HG03045 (cell line): ENCODE results near the gene LRRC41.
"Not testable (repeated sequence)": the region's sequence is repeated elsewhere in the genome, so short reads cannot be mapped to it uniquely, and the experiment has no call there.

Experiments
- ATAC-seq: cut with Tn5 transposase; IDR thresholded peaks from one replicate; pipeline ENCODE4 v1.9.1; 2021; ENCODE audit warnings: mild to moderate bottlenecking, moderate library complexity; ENCODE audit not compliant: unreplicated experiment

The LRRC41 gene, protein sequence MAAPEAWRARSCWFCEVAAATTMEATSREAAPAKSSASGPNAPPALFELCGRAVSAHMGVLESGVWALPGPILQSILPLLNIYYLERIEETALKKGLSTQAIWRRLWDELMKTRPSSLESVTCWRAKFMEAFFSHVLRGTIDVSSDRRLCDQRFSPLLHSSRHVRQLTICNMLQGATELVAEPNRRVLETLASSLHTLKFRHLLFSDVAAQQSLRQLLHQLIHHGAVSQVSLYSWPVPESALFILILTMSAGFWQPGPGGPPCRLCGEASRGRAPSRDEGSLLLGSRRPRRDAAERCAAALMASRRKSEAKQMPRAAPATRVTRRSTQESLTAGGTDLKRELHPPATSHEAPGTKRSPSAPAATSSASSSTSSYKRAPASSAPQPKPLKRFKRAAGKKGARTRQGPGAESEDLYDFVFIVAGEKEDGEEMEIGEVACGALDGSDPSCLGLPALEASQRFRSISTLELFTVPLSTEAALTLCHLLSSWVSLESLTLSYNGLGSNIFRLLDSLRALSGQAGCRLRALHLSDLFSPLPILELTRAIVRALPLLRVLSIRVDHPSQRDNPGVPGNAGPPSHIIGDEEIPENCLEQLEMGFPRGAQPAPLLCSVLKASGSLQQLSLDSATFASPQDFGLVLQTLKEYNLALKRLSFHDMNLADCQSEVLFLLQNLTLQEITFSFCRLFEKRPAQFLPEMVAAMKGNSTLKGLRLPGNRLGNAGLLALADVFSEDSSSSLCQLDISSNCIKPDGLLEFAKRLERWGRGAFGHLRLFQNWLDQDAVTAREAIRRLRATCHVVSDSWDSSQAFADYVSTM

DNA sequence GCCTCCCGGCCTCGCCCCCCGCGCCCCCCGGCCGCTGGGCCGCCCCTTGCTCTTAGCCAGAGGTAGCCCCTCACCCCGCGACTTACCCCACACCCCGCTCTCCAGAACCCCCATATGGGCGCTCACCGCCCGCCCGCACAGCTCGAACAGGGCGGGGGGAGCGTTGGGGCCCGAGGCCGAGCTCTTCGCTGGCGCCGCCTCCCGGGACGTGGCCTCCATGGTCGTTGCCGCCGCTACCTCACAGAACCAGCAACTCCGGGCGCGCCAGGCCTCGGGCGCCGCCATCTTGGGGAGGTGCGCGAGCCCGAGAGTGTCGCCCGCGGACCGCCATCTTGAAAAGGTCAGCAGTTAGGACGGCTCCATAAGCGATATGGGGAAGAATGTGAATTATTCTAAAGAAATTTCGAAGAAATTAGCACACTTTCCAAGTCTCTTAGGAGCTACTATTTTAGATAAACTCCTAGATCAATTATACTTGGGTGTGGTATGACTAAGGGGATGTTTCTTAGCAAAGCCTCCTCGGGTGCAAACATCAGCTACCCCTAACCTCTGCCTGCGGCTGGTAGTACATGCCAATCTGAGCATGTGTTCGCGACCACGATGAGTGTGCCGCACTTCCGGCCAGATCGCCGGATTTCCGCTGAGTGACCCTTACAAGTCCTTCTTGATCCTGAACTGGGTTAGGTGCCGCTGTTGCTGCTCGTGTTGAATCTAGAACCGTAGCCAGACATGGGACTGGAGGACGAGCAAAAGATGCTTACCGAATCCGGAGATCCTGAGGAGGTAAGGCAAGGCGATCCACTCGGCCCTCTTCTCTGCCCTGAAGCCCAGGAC, at the start of gene LRRC41, which contains the start of gene UQCRH:
Gene LRRC41 (minus strand): TSS at position 579 of the 834 bp plus-strand sequence. CDS start 294 bp downstream, at position 285.
Gene UQCRH (plus strand): TSS at position 661 of the 834 bp plus-strand sequence. CDS start 69 bp downstream, at position 730.
- ATAC-seq = peak; percentile 81

DNA sequence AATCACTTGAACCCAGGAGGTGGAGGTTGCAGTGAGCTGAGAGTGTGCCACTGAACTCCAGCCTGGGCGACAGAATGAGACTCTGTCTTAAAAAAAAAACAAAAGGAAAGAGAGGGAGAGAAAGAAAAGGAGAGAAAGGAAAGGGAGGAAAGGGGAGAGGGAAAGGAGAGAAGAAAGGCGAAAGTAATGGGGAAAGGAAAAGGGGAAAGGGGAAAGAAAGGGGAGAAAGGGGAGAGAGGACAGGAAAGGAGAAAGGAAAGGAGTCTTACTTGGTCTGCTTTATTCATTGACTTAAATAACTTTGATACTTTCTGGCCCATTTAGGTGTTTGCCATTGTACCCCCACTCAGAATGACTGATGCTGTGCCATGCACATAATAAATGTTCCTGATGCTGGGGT, 48.9 kb upstream of the LRRC41 start:
- no peak for ATAC-seq

DNA sequence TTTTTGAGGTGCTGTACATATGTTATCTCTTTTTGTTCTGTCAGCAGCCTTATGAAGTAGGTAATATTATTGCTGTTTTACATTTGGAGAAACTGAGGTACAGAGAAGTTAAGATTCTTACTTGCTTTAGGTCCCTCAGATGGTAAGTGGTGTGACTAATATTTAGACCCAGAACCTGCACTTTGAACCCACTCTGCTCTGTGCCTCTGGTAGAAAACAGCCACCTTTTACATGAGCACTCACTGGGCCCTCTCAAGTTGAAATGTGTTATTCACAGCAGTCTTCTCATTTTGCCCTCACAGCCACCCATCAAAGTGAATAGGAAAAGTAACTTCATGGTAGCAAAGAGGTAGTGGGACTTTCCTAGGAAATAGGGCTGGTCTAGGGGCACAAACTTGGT, 41.9 kb upstream of the LRRC41 start:
- no peak for ATAC-seq

DNA sequence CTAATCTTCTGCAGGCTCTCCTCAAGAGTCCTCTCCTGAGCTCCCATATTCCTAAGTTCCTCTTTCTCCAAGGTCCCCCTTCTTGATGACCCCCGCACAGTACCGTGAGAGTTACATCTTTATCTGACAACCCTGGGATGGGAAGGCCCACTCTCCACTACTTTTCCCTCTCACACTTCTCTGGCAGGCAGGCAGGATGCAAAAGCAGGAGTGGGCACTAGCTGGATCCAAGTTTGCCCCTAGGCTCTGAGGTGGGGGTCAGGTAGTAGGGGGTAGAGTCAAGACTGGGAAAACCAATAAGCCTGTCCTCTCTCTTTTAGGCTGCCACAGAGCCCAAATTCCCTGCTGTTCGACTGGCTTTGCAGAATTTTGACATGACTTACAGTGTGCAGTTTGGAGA, 41.1 kb upstream of the LRRC41 start:
- ATAC-seq = no peak

DNA sequence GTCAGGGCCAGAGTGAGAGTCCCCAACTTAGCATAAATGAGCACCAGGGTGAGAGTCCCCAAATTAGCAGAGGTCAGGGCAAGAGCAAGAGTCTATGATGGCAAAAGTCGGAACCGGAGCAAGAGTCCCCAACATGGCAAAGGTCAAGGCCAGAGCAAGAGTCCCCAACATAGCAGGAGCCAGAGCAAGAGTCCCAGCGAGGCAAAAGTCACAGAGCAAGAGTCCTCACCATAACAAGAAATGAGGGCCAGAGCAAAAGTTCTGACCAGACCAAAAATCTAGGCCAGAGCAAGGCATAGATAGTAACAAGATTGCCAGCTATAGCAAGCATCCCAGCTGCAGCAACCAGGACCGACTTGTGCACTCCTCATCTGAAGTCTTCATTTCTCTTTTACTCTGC, 40.3 kb upstream of the LRRC41 start:
- ATAC-seq = no peak

DNA sequence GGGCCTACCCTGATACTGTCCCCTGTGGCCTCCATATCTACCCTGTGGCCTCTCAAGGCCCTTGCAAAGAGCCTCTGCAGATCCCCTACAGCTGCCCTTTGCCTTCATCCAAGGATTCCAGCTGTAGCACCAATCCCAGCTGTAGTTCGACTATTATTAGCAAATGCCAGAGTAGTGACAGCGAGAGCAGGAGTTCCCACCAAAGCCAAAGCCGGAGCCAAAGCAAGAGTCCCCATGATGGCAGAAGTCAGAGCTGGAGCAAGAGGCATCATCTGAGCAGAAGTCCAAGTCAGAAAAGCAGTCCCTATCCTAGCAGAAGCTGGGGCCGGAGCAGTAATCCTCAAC, 39.9 kb upstream of the LRRC41 start:
- no peak for ATAC-seq

DNA sequence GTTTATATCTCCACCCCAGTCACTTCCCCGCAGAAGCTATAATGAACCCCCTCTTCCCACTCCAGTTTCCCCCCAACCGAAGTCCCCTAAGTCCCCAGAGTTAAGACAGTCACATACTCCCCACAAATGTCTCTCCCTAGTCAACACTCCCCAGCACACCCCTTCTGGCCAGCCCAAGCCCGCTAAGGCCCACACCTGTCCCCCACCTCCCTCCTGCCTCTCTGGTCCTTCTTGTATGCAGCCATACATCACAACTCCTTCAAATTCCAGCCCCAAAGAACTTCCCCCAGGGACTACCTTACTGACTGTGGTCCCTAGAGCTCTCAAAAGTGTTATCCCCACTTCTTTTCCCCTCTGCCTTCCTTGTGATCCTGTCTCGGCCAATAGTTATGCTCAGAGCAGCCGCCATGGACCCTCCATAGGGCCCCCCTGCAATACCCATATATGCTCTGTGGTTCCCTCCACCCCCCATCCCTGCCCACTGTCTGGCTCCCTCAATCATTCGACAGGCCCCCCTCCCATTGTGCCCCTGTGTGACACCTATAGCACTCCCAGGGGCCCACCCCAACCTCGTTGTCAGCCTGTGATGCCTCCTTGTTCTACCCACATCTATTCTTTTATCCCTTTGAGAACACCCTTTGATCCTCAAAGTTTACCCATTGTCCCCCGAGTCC, 39.4 kb upstream of the LRRC41 start:
- no peak for ATAC-seq

DNA sequence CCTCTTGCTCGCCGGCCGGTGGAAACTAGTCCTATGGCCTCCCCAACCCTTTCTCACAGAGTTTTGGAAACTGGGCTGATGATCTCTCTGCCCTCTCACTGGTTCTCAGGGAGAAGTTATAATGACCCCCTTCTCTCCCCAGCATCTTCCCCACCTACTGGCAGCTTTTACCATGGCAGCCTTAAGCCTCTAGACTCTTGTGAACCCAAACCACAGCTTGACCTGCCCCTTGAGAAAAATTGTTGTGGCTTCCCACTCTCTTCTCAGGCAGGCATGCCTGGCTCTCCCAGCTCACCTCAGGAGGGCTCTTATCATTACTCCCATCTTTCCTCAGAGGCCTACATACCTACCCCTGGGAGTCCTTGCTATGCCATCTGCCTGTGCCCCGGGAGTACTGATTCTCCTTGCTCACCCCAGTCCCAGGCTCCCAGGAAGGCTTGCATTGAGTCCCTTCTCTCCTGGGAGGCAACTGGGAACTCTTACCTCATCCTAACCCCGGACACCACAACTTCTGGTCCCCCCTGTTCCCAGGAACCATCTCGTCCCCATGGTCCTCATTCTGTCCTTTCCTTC, 38.8 kb upstream of the LRRC41 start:
- ATAC-seq = no peak

DNA sequence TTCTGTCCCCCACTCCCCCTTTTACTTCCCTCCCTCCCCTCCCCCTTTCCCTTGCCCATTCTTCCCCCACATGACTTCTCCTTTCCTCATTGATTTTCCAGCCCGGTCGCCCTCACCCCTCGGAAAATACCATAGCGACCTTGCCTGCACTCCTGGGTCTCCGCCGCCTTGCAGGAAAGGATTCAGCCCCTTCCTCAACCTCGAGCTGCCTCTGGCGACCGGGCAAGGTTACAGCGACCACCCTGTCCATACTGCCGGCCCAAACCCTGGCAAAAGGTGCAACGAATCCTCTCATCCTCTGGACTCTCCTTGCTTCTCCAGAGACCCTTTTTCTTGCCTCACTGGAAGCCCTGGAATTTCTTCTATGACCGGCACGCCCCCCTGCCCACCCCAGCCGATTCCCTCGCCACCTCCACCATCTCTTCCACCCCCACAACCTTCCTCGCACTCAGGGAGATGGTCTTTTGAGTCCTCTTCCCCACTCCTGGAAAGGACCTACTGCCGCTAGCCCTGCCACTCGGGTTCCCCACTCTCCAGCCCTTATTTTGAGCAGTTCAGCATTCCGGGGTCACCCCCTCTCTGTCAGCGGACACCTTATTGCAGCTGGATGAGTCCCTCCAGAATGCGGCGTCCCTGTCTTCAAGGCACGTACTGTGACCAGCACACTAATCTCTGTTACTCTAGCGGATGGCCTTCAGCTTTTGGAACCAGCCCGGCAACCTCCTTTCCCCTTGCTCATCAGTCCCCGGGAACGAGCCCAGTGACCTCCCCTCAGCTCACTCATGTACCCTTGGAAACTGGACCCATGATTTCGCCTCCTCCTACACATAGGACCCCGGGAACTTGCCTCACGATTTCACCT, 38.0 kb upstream of the LRRC41 start:
- ATAC-seq = no peak

DNA sequence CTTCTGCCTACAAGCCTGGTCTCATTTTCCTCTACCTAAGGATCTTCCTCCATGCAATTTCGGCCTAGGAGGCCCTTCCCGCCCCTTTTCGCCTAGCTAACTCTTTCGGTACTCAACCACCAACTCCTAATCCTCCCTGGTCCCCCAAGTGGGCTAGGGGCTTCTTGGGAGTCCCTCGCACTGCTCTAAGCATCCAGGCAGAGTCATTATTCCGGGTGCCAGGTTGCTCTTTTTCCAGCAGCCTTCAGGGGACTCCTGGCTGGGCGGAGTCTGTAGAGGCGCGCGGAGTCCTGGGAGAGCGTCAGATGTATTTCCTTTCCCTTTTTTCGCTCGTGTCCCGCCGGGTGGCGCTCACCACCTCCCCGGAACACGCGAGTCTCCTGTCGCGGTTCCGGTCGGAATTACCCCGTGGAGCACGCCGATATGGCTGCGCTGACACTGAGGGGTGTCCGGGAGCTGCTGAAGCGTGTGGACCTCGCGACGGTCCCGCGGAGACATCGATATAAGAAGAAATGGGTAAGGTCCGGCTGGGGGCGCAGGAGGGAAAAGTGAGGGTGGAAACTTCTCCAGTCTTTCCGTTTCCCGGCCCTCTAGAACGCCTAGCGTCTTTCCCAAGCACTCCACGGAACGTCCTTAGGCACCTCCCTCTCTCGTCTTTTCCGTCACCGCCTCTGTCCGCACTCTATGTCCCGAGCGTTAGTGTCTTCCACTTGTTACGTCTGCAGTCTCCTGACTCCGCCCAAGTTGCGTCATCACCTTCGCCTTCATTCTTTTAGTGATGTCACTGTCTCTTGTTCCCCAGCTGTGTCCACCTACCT, 37.2 kb upstream of the LRRC41 start, which contains the start of gene NSUN4:
Gene NSUN4 (plus strand): TSS at position 404 of the 818 bp plus-strand sequence. CDS start 20 bp downstream, at position 424.
- ATAC-seq = peak; percentile 80

DNA sequence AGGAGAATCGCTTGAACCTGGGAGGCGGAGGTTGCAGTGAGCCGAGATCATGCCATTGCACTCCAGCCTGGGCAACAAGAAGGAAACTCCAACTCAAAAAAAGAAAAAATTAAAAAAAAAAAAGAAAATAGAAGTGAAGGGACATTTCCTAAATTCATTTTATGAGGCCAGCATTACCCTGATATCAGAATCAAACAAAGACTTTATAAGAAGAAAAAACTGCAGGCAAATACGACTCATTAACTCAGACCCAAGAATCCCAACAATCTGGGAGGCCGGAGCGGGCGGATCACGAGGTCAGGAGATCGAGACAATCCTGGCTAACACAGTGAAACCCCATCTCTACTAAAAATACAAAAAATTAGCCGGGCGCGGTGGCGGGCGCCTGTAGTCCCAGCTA, 34.0 kb upstream of the LRRC41 start:
- ATAC-seq = not testable (repeated sequence)

DNA sequence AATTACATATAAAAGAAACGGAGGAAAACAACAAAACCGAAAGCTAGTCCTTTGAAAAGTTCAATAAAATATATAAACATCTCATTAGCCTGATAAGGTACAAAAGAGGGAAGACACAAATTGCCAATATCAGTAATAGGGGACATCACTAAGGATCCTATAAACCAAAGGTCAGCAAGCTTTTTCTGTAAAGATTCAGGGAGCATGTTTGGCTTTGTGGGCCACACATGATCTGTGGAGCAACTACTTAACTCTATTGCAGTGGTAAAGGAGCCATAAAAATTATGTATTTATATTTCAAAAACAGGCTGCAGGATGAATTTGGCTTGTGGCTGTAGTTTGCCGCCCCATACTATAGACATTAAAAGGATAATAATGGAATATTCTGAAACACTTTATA, 31.7 kb upstream of the LRRC41 start:
- no peak for ATAC-seq

DNA sequence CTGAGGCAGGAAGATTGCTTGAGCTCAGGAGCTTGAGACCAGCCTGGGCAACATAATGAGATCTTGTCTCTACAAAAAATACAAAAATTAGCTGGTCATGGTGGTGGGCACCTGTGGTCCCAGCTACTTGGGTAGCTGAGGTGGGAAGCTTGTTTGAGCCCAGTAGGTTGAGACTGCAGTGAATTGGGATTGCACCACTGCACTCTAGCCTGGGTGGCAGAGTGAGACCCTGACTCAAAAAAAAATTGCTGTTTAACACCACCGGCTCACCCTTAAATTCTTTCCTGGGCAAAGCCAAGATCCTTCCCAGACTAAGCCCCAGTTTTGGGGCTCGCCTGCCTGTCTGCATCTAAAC, 30.6 kb upstream of the LRRC41 start:
- ATAC-seq = peak; percentile 5

DNA sequence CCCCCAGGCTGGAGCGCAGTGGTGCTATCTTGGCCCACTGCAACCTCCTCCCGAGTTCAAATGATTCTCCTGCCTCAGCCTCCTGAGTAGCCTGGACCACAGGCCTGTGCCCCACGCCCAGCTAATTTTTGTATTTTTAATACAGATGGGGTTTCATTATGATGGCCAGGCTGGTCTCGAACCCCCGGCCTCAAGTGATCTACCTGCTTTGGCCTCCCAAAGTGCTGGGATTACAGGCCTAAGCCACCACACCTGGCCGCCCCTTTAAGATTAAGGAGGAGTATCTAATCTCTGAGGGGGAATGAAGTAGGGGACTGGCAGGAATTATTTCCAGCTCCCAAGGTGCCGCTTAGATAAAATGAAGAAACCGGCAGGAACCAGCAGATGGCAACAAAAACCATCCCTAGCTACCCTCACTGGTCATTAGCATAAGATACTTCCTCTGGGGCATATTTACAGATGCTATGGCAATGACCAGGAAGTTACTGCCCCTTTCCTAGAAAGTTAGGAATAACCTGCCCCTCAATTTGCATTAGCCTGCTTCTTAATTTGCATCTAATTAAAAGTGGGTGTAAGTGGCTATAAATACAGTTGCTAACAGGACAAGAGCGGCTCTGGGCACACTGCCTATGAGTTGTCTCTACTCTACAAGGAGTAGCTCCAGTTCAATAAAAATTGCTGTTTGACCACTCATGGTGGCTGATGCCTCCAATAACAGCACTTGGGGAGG, 30.0 kb upstream of the LRRC41 start:
- ATAC-seq = peak; percentile 49

DNA sequence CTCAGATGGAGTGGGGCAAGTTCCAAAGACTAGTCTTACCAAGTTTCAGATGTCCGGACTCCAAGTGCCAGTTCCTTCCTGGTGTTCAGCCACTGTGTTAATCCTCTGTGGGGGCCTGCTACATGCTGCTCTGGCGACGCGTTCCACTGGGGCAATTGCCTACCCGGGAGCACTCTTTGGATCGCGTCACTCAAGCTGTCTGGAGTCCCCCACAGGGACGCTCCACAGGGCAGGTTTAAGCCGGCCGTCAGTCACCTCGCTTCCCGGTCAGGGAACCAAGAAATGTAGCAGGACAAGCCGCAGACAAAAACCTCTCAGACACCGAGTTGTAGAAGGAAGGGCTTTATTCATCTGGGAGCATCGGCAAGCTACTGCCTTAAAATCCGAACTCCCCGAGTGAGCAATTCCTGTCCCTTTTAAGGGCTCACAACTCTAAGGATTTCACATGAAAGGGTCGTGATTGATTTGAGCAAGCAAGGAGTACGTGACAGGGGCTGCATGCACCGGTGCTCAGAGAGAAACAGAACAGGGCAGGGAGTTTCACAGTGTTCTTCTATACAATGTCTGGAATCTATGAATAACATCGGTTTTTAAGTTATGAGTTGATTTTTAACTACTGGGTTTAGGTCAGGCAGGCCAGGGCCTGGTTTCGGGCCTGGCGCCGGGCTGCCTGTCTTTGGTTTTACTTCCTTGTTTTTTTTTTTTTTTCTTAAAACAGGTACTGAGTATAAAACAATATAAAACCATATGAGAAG, 28.5 kb upstream of the LRRC41 start:
- not testable (repeated sequence) for ATAC-seq

DNA sequence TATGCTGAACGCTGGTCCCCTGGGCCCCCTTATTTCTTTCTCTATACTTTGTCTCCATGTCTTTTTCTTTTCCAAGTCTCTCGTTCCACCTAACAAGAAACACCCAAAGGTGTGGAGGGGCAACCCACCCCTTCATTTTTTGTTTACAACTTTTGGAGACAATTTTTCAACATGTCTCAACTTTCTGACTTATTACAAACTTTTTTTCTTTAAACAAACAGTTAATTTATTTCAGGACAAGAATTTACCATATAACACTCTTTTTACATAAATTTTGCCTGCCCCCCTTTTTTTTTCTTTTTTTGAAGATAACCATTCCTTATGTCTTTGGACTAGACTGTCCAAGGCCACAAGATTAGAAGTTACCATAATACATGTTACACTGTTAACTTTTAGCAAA, 27.0 kb upstream of the LRRC41 start:
- ATAC-seq = not testable (repeated sequence)

DNA sequence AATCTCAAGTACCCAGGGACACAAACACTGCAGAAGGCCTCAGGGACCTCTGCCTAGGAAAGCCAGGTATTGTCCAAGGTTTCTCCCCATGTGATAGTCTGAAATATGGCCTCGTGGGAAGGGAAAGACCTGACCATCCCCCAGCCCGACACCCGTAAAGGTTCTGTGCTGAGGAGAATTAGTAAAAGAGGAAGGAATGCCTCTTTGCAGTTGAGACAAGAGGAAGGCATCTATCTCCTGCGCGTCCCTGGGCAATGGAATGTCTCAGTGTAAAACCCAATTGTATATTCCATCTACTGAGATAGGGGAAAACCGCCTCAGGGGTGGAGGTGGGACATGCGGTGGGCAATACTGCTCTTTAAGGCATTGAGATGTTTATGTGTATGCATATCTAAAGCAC, 26.4 kb upstream of the LRRC41 start:
- not testable (repeated sequence) for ATAC-seq
